Ishikawa (cell line): ENCODE data around the gene ONECUT2.

Source experiments
- CEBPB ChIP-seq: IDR thresholded peaks from 2 replicates; pipeline ENCODE4 v1.6.1; 2012
- CREB1 ChIP-seq: IDR thresholded peaks from 2 replicates; pipeline ENCODE4 v1.6.1; 2012; ENCODE audit warnings: low read depth
- EGR1 ChIP-seq: IDR thresholded peaks from 2 replicates; pipeline ENCODE4 v1.6.1; 2012
- EP300 ChIP-seq: IDR thresholded peaks from 2 replicates; pipeline ENCODE4 v1.6.1; 2012; ENCODE audit warnings: borderline replicate concordance
- FOXM1 ChIP-seq: IDR thresholded peaks from 2 replicates; pipeline ENCODE4 v1.6.1; 2012; ENCODE audit warnings: low read depth, borderline replicate concordance
- MAX ChIP-seq: IDR thresholded peaks from 2 replicates; pipeline ENCODE4 v1.6.1; 2012
- NFIC ChIP-seq: IDR thresholded peaks from 2 replicates; pipeline ENCODE4 v1.6.1; 2012
- RAD21 ChIP-seq: IDR thresholded peaks from 2 replicates; pipeline ENCODE4 v1.6.1; 2012; ENCODE audit warnings: low read depth
- REST ChIP-seq: IDR thresholded peaks from 2 replicates; pipeline ENCODE4 v1.6.1; 2012; ENCODE audit warnings: low read depth, mild to moderate bottlenecking
- TAF1 ChIP-seq: IDR thresholded peaks from 2 replicates; pipeline ENCODE4 v1.6.1; 2012; ENCODE audit warnings: low read depth, mild to moderate bottlenecking
- TCF12 ChIP-seq: IDR thresholded peaks from 2 replicates; pipeline ENCODE4 v1.6.1; 2012; ENCODE audit warnings: low read depth
- TEAD4 ChIP-seq: IDR thresholded peaks from 2 replicates; pipeline ENCODE4 v1.6.1; 2012
- USF1 ChIP-seq: IDR thresholded peaks from 2 replicates; pipeline ENCODE4 v1.6.1; 2012
- YY1 ChIP-seq: IDR thresholded peaks from 2 replicates; pipeline ENCODE4 v1.6.1; 2012; ENCODE audit warnings: low read depth
- ZBTB7A ChIP-seq: IDR thresholded peaks from 2 replicates; pipeline ENCODE4 v1.6.1; 2012; ENCODE audit warnings: low read depth

The ONECUT2 gene

GRCh38 chr18:57397440-57398132 is 37.6 kb upstream of the ONECUT2 start:
- TF ChIP-seq REST (no peak), EGR1 (no peak), CREB1 (no peak), NFIC (no peak), EP300 (no peak), TEAD4 (no peak), FOXM1 (no peak)

GRCh38 chr18:57404345-57404744 is 30.8 kb upstream of the ONECUT2 start:
- TF ChIP-seq MAX = no peak
- TF ChIP-seq TEAD4 = no peak
- peak; percentile 63 for TF ChIP-seq REST
- no peak for TF ChIP-seq RAD21
- TF ChIP-seq TCF12 = no peak

- TF ChIP-seq FOXM1 = no peak
- TF ChIP-seq TAF1 = no peak
- no peak for TF ChIP-seq EGR1
- no peak for TF ChIP-seq ZBTB7A
- no peak for TF ChIP-seq REST
- TF ChIP-seq MAX = no peak
- no peak for TF ChIP-seq EP300
- TF ChIP-seq YY1 = no peak
- no peak for TF ChIP-seq CEBPB
- TF ChIP-seq TCF12 = no peak
- TF ChIP-seq TEAD4 = no peak
- TF ChIP-seq USF1 = no peak
- TF ChIP-seq RAD21 = no peak
- no peak for TF ChIP-seq NFIC
- no peak for TF ChIP-seq CREB1
Observed at GRCh38 chr18:57409650-57410049, 25.5 kb upstream of the ONECUT2 start.

GRCh38 chr18:57410749-57411148 is 24.4 kb upstream of the ONECUT2 start:
- TF ChIP-seq EP300 (no peak), TCF12 (no peak), REST (no peak), EGR1 (no peak), RAD21 (no peak), CEBPB (no peak), ZBTB7A (no peak), NFIC (no peak), FOXM1 (no peak)
